ENCODE results near the gene LIX1.

- TF ChIP-seq, protein P1, sequence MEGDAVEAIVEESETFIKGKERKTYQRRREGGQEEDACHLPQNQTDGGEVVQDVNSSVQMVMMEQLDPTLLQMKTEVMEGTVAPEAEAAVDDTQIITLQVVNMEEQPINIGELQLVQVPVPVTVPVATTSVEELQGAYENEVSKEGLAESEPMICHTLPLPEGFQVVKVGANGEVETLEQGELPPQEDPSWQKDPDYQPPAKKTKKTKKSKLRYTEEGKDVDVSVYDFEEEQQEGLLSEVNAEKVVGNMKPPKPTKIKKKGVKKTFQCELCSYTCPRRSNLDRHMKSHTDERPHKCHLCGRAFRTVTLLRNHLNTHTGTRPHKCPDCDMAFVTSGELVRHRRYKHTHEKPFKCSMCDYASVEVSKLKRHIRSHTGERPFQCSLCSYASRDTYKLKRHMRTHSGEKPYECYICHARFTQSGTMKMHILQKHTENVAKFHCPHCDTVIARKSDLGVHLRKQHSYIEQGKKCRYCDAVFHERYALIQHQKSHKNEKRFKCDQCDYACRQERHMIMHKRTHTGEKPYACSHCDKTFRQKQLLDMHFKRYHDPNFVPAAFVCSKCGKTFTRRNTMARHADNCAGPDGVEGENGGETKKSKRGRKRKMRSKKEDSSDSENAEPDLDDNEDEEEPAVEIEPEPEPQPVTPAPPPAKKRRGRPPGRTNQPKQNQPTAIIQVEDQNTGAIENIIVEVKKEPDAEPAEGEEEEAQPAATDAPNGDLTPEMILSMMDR (IDR thresholded peaks at IDR 0.05): no peak
- no peak for TF ChIP-seq POLR2A (IDR thresholded peaks at IDR 0.05)
Measured at GRCh38 chr5:97115932-97116331, 26.5 kb downstream of the LIX1 start.

Measured in adrenal gland (tissue), 5 donors.